ENCODE data around the gene SMYD3.

GRCh38 chr1:246503341-246503740 is 3.7 kb downstream of the SMYD3 start:
- TF ChIP-seq, protein P1, sequence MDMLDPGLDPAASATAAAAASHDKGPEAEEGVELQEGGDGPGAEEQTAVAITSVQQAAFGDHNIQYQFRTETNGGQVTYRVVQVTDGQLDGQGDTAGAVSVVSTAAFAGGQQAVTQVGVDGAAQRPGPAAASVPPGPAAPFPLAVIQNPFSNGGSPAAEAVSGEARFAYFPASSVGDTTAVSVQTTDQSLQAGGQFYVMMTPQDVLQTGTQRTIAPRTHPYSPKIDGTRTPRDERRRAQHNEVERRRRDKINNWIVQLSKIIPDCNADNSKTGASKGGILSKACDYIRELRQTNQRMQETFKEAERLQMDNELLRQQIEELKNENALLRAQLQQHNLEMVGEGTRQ (IDR thresholded peaks at IDR 0.05; ENCODE audit: low read depth, low read length) = no peak
- no peak for TF ChIP-seq CTCF (conservative IDR thresholded peaks at IDR 0.05; ENCODE audit: low read depth, low read length)
- TF ChIP-seq CHD1 (IDR thresholded peaks at IDR 0.05; ENCODE audit: low read depth, low read length) = no peak
- no peak for TF ChIP-seq MAFK (IDR thresholded peaks at IDR 0.05; ENCODE audit: low read depth, low read length)
- TF ChIP-seq POLR2A (IDR thresholded peaks at IDR 0.05; ENCODE audit: low read depth, low read length) = no peak
- TF ChIP-seq RFX5 (IDR thresholded peaks at IDR 0.05; ENCODE audit: low read depth, low read length) = no peak
- no peak for TF ChIP-seq FOS (IDR thresholded peaks at IDR 0.05; ENCODE audit: low read depth, low read length)
- no peak for TF ChIP-seq RCOR1 (IDR thresholded peaks at IDR 0.05; ENCODE audit: insufficient replicate concordance, low read length)
- TF ChIP-seq SMC3 (IDR thresholded peaks at IDR 0.05; ENCODE audit: low read depth, low read length) = no peak
- TF ChIP-seq MAZ (IDR thresholded peaks at IDR 0.05; ENCODE audit: borderline replicate concordance, low read depth, low read length) = no peak
- TF ChIP-seq BHLHE40 (IDR thresholded peaks at IDR 0.05; ENCODE audit: low read depth, low read length) = no peak
